DMS53 treated with DMSO at 0.1 percent for 48 hours (cell line): Measurements from ENCODE around the gene ENGASE.

Experiments used
- DNase-seq: peaks from one replicate; lab custom pipeline; 2025; ENCODE audit not compliant: unreplicated experiment; lab: John Stamatoyannopoulos, UW

Gene ENGASE

GRCh38 chr17:79135011-79135410 lies 60.4 kb downstream of the ENGASE start:
- no peak for DNase-seq

DNA sequence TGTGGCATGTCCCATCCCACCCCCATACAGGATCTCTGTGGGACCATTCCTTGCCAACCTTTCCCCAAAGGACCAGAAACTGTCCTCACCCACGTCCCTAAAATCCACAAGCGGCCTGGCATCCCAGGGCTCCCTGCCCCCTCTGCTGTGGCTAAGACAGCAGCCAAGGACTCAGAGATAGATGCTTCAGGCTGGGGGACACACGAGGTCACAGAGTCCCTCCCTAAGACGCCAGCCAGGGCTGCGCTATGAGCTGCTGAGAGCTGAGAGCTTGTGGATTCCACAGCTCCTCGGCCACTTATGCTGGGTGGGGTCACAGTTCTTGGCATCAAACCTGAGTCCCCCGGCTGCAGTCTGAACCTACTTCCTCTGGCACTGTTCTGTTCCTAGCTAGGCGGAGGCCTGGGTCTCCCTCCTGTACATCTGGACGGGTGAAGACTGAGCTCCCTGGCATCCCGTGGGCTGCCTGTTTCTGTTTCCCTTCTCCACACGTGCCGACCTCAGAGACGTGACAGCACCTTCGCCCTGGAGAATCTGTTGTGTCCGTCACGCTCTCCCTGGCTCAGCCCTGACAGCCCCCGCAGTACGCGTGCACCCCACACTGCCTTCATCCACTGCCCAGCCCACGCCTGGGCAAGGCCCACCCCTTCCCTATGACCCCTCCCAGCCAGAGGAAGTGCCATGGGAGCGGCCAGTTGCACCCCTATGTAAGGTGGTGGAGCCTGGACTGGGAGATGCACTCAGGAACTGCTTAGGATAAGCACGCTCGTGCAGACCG lies 61.2 kb downstream of the ENGASE start:
- DNase-seq: no peak
